Measurements from ENCODE around the gene LSR. TPM values are rescaled to one million over a fixed set of nuclear protein-coding genes. Genes with fewer than 3 reads are reported as not detected.
A peak's percentile ranks its signal among the peaks of the same experiment; 100 is the strongest.

LSR gene
- total RNA-seq, 4 donors from 2014 or later = 2.5 to 11.4 (median 5.2) TPM

DNA sequence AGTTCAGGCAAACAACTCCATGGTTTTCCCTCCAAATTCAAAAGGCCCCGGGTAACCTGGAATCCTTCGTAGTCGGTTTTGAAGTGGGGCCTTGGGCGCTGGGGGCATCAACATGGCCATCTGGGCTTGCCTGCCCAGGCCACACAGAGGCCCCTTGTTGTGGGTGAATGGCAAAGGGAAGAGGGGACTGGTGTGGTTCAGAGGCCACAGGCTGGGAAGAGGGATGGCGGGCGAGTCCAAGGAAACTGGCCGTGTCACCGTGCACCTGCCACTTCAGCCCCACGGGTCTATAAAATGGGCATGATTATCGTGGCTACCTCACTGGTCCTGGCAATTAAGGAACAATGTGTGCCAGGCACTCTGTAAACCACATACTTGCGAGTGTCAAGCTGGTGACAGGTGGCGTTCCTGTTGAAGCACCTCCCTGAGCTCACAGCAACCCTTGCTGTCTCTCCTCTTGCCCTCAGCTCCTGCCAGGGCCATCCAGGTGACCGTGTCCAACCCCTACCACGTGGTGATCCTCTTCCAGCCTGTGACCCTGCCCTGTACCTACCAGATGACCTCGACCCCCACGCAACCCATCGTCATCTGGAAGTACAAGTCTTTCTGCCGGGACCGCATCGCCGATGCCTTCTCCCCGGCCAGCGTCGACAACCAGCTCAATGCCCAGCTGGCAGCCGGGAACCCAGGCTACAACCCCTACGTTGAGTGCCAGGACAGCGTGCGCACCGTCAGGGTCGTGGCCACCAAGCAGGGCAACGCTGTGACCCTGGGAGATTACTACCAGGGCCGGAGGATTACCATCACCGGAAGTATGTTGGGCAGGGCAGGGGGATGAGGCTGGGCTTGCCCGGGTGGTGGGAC, 1.3 kb downstream of the LSR start:
- in situ Hi-C loops (cut with MboI; ENCODE audit: low sequenced_read_pairs in 4 of 4) = loop anchor here in 1 of 4 donors (25.0 kb wide), 1 partner anchor 263 kb away; no protein-coding TSS in a partner anchor
- peaks cover 0 to 3% of the 10 kb centered on the region in 2 donors for H3K4me1 ChIP-seq
- intact Hi-C loops (cut with DNase I; ENCODE audit: low total_unique reads) = no loop called here
- ATAC-seq = no peak
- H3K27ac ChIP-seq = peak overlapping the region in 3 of 4 donors; percentile 71 to 76 (median 72)
- no peaks in the 10 kb centered on the region for H3K9me3 ChIP-seq
- no peak for DNase-seq
- H3K27me3 ChIP-seq = peaks cover 37 to 53% (median 50%) of the 10 kb centered on the region in 3 donors
- no peak for TF ChIP-seq POLR2A (IDR thresholded peaks at IDR 0.05)
- TF ChIP-seq CTCF (IDR thresholded peaks at IDR 0.05 in 4 of 5, conservative IDR thresholded peaks at IDR 0.05 in 1 of 5) = no peak
- H3K36me3 ChIP-seq = no peaks in the 10 kb centered on the region
- peak overlapping the region in 3 of 4 donors; percentile 39 to 57 (median 48) for H3K4me3 ChIP-seq

DNA sequence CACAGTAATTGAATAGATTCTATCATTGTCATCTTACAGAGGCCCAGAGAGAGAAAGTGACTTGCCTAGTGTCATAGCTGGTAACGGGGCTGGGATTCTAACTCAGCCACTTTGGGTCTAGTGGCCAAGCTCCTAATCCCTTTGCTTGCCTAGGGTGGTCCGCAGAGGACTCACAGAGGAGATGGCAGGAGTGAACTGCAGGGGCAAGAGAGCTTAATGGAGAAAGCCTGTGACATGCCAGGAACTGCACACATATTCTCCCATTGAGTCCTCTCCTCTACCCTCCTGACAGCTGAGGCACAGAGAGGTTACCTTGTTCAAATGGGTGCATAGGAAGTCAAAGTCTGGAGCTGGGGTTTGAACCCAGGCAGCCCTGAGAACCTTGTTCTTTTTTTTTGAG, 2.7 kb downstream of the LSR start:
- TF ChIP-seq POLR2A (IDR thresholded peaks at IDR 0.05) (no peak), CTCF (IDR thresholded peaks at IDR 0.05 in 4 of 5, conservative IDR thresholded peaks at IDR 0.05 in 1 of 5) (no peak)
- no peak for DNase-seq
- peaks cover 0 to 4% of the 10 kb centered on the region in 2 donors for H3K4me1 ChIP-seq
- H3K36me3 ChIP-seq = no peaks in the 10 kb centered on the region
- no peaks in the 10 kb centered on the region for H3K9me3 ChIP-seq
- intact Hi-C loops (cut with DNase I; ENCODE audit: low total_unique reads) (no loop called here), in situ Hi-C loops (cut with MboI; ENCODE audit: low sequenced_read_pairs in 4 of 4) (loop anchor here in 1 of 4 donors (25.0 kb wide), 1 partner anchor 264 kb away; no protein-coding TSS in a partner anchor)
- ATAC-seq = no peak
- peaks cover 36 to 55% (median 51%) of the 10 kb centered on the region in 3 donors for H3K27me3 ChIP-seq
- H3K4me3 ChIP-seq = no peak overlapping the region
- no peak overlapping the region for H3K27ac ChIP-seq

DNA sequence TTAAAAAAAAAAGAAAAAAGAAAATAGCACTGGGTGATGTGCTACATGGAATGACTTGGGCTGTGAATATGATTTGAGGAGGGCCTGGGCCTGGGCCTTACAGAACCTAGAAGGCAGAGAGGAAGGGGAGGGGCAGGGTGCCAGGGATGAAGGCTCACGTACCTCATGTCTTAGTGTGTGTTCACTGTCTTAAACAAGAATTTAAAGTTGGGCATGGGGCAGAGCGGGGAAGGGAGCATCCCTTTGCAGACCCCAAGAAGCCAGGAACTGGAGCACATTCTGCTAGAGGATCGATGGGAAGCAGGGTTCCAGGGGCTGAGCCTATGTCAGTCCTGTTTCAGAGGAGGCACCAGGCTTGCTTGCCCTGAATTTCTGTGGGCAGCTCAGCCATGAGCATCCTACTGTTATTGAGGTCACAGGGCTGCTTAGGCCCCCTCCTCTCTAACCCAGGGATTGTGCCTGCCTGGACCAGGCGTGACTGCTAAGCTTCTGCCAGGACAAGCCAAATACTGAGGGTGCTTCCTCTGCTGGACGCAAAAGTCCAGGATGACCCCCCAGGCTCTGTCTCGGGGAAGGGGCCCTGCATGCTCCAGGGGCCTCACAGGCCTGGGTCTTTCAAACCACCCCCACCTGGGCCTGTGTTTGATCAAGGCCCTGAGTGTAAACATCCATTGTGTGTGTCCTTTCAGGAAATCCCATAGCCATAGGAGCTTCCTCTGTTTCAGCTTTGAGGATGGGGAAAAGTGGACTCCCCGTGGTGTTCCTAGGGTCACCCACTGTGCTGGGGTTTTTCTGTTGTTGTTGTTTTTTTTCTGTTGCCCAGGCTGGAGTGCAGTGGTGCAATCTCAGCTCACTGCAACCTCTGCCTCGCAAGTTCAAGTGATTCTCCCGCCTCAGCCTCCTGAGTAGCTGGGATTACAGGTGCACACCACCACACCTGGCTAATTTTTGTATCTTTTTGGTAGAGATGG, 4.8 kb downstream of the LSR start:
- in situ Hi-C loops (cut with MboI; ENCODE audit: low sequenced_read_pairs in 4 of 4) = loop anchor here in 1 of 4 donors (25.0 kb wide), 1 partner anchor 266 kb away; no protein-coding TSS in a partner anchor
- TF ChIP-seq POLR2A (IDR thresholded peaks at IDR 0.05) (no peak), CTCF (IDR thresholded peaks at IDR 0.05 in 4 of 5, conservative IDR thresholded peaks at IDR 0.05 in 1 of 5) (no peak)
- H3K27ac ChIP-seq = peak overlapping the region in 3 of 4 donors; percentile 36 to 63 (median 53)

More for the DNA sequence above, 4.8 kb downstream of the LSR start:
- intact Hi-C loops (cut with DNase I; ENCODE audit: low total_unique reads) = no loop called here
- Histone ChIP-seq H3K9me3 (no peaks in the 10 kb centered on the region), H3K4me1 (peaks cover 0 to 4% of the 10 kb centered on the region in 2 donors), H3K27me3 (peaks cover 30 to 35% (median 33%) of the 10 kb centered on the region in 3 donors), H3K36me3 (no peaks in the 10 kb centered on the region), H3K4me3 (no peak overlapping the region)
- DNase-seq (no peak), ATAC-seq (no peak)
